GM12892 (cell line): ENCODE measurements around the gene FAM13A.

Source experiments
- POLR2A ChIP-seq: IDR thresholded peaks from 2 replicates; pipeline ENCODE4 v1.6.1; 2011; ENCODE audit warnings: low read depth, low read length, control low read depth
- POLR2AphosphoS5 ChIP-seq: IDR thresholded peaks from 2 replicates; pipeline ENCODE4 v1.6.1; 2011; ENCODE audit warnings: low read depth, low read length, control low read depth
- TAF1 ChIP-seq: IDR thresholded peaks from 2 replicates; pipeline ENCODE4 v1.6.1; 2011; ENCODE audit warnings: low read depth, mild to moderate bottlenecking, control low read depth, low read length, borderline replicate concordance

- no peak for TF ChIP-seq POLR2AphosphoS5
- no peak for TF ChIP-seq POLR2A
- TF ChIP-seq TAF1, result no peak
These were observed 285.0 kb downstream of the FAM13A start for GRCh38 chr4:88771883-88772450.
